Measurements from ENCODE around the gene DPP4.

Gene DPP4

GRCh38 chr2:161987311-161987710 is 86.7 kb downstream of the DPP4 start:
- ChIA-PET POLR2A (no interaction called here), CTCF (interaction anchor here (1.1 kb wide), 2 partner anchors 9 to 12 kb away, joined by 4 read pairs; no protein-coding TSS in a partner anchor)
- TF ChIP-seq CTCF (IDR thresholded peaks at IDR 0.05; ENCODE audit: control extremely low read depth, extremely low read depth, low read depth, missing control alignments), result no peak
- DNase-seq (ENCODE audit: extremely low spot score), result no peak

GRCh38 chr2:161983866-161984265 is 90.1 kb downstream of the DPP4 start:
- no peak for TF ChIP-seq CTCF (IDR thresholded peaks at IDR 0.05; ENCODE audit: control extremely low read depth, extremely low read depth, low read depth, missing control alignments)
- CTCF ChIA-PET, result no interaction called here
- DNase-seq (ENCODE audit: extremely low spot score), result no peak
- POLR2A ChIA-PET, result no interaction called here

- CTCF ChIA-PET, result no interaction called here
- DNase-seq (ENCODE audit: extremely low spot score), result no peak
Observed at GRCh38 chr2:161983331-161983651, 90.7 kb downstream of the DPP4 start.

DNA sequence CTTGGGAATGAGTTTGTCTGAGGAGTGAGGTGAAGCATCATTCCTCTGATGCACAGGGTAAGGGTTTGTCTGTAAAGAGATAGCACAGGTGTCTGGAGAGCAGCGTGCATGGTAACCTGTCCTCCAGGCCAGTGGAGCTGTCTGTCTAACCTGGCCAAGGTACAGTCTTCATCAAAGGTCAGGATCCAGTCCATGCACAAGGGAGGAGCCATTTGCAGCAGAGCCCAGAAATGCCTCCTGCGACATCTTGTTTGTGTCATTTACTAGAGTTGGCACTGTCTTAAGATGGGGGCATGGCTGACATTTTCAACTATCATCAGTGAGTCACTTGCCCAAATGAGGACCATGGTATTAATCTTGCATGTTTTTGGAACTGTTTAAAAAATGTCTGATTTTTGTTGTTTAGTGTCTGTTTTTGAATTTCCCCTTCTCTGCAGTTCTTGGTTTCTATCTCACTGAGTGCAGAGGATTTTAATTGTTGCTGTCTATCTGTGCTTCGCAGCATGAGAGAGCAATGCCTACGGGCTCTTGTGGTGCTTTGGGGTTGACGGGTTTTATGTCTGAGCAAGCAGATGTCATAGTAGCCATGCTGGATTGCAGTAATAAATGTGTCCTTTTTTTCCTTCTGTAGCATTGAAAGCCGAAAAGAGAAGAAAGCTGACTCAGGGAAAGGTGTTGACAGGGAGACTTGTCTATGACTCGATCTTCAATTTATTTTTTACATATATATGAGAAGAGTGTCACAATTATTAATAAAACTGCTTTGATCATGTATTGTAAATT is 91.3 kb downstream of the DPP4 start:
- TF ChIP-seq CTCF (IDR thresholded peaks at IDR 0.05; ENCODE audit: control extremely low read depth, extremely low read depth, low read depth, missing control alignments), result no peak
- POLR2A ChIA-PET, result no interaction called here
- DNase-seq (ENCODE audit: extremely low spot score), result no peak
- CTCF ChIA-PET, result no interaction called here

More at GRCh38 chr2:161983331-161983651, 90.7 kb downstream of the DPP4 start:
- POLR2A ChIA-PET, result no interaction called here
- no peak for TF ChIP-seq CTCF (IDR thresholded peaks at IDR 0.05; ENCODE audit: control extremely low read depth, extremely low read depth, low read depth, missing control alignments)

- no peak for DNase-seq (ENCODE audit: extremely low spot score)
- TF ChIP-seq CTCF (IDR thresholded peaks at IDR 0.05; ENCODE audit: control extremely low read depth, extremely low read depth, low read depth, missing control alignments), result no peak
- ChIA-PET POLR2A (no interaction called here), CTCF (interaction anchor here (0.8 to 1.6 kb wide), 2 partner anchors 11 to 12 kb away, joined by 3 to 5 read pairs; no protein-coding TSS in a partner anchor)
Observed at GRCh38 chr2:161981679-161982250, 92.2 kb downstream of the DPP4 start.

DNA sequence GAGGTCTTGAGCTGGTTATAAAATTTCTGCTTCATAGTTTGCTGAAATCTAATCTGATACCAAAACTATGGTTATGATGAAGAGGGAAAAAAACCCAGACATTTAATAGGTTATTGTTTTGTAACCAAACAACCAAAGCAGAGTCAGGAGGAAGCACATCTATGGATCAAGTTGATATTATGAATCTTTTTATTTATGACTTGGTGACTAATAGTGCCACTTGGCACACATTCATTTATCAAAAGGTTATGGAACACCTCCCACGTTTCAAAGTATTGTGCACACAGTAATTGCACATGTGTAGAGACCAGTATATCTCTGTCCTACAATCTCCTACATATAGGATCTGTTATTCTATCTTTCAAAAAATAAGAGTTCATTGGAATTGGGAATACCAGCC is 93.0 kb downstream of the DPP4 start:
- CTCF ChIA-PET, result interaction anchor here (0.8 to 1.6 kb wide), 2 partner anchors 11 to 13 kb away, joined by 3 to 5 read pairs; no protein-coding TSS in a partner anchor
- POLR2A ChIA-PET, result no interaction called here
- TF ChIP-seq CTCF (IDR thresholded peaks at IDR 0.05; ENCODE audit: control extremely low read depth, extremely low read depth, low read depth, missing control alignments), result no peak
- DNase-seq (ENCODE audit: extremely low spot score), result no peak

Data from GM10248 (cell line).